Measurements from ENCODE around the gene FRMD1. TPM values are rescaled to one million over a fixed set of nuclear protein-coding genes. Genes with fewer than 3 reads are reported as not detected.

FRMD1 gene
- total and polyA plus RNA-seq, 2 of the 8 experiments (the other 6 are each of a cell fraction or from before 2014, with no cell fraction given): 0.36 TPM; not detected in 1

DNA sequence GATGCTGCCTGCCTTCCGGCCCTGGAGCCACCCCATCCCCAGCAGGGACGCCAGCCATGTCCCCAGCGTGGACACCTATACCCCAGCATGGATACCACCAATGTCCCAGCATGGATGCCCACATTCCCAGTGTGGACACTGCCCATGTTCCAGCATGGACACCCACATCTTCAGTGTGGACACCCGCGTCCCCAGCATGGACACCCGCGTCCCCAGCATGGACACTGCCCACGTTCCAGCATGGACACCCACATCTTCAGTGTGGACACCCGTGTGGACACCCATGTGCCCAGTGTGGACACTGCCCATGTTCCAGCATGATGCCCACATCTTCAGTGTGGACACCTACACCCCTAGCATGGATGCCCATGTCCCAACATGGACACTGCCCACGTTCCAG, 7.1 kb upstream of the FRMD1 start (continued):
- TF ChIP-seq CHD2 (IDR thresholded peaks at IDR 0.05; ENCODE audit: low read length): no peak
- TF ChIP-seq CHD1 (IDR thresholded peaks at IDR 0.05; ENCODE audit: low read depth, low read length): no peak
- no peak for TF ChIP-seq KDM4A (IDR thresholded peaks at IDR 0.05; ENCODE audit: low read depth, low read length, severe bottlenecking)
